SK-N-SH (cell line): Measurements from ENCODE around the gene ANKRD16. TPM values are rescaled to one million over a fixed set of nuclear protein-coding genes. Genes with fewer than 3 reads are reported as not detected.

Source experiments
- CTCF ChIA-PET: fragments of 300-600, 350-600 bp; formaldehyde crosslinking; extraction: SDS; loops from one replicate; lab custom pipeline; 2021; lab: Yijun Ruan, JAX
- POLR2A ChIA-PET: fragments of 350-600 bp; sonication (Branson Sonifier 250); formaldehyde crosslinking; extraction: SDS; loops from one replicate; lab custom pipeline; 2020; ENCODE audit warnings: antibody characterized with exemption, inconsistent platforms; lab: Yijun Ruan, JAX
- DNase-seq: peaks from one replicate; pipeline ENCODE4 v3.0.0; 2012
- H2AFZ ChIP-seq: fragments of 200-600 bp; sonication (generic); 2 replicates; pipeline ENCODE4 v1.8.1; 2016; ENCODE audit warnings: antibody characterized with exemption, mild to moderate bottlenecking, low read depth
- H3F3A ChIP-seq: fragments of 200-600 bp; sonication (generic); replicated peaks from 2 replicates; pipeline ENCODE3; 2016; ENCODE audit warnings: antibody characterized with exemption, mild to moderate bottlenecking; ENCODE audit not compliant: insufficient read depth
- H3K27ac ChIP-seq, 2 experiments: fragments of 200-500 bp in 1 of 2; fragments of 200-600 bp in 1 of 2; sonication (Bioruptor generic) in 1 of 2; sonication (generic), shearing (Covaris generic) in 1 of 2; 2 replicates each; pipeline versions ENCODE4 v1.5.1 to v1.6.1; 2014 to 2016; ENCODE audit warnings: low read depth in 2 of 2, inconsistent platforms in 1 of 2, low read length in 1 of 2, mild to moderate bottlenecking in 1 of 2, mixed read lengths in 1 of 2
- H3K27me3 ChIP-seq: fragments of 200-600 bp; sonication (generic), shearing (Covaris generic); 2 replicates; pipeline ENCODE4 v1.6.1; 2016; ENCODE audit warnings: mixed run types; ENCODE audit not compliant: insufficient read depth
- H3K36me3 ChIP-seq, 2 experiments: fragments of 200-500 bp in 1 of 2; fragments of 200-600 bp in 1 of 2; sonication (Bioruptor generic) in 1 of 2; sonication (generic) in 1 of 2; replicated peaks in 1 of 2; 2 replicates each; pipeline versions ENCODE3 to v1.5.1; 2014 to 2016; ENCODE audit warnings: low read length in 1 of 2, mild to moderate bottlenecking in 1 of 2; ENCODE audit not compliant: insufficient read depth in 2 of 2, control insufficient read depth in 1 of 2
- H3K4me1 ChIP-seq, 2 experiments: fragments of 200-500 bp in 1 of 2; fragments of 200-600 bp in 1 of 2; sonication (Bioruptor generic) in 1 of 2; sonication (generic), shearing (Covaris generic) in 1 of 2; 2 replicates each; pipeline versions ENCODE4 v1.5.1 to v1.6.1; 2014 to 2016; ENCODE audit warnings: low read depth in 1 of 2, low read length in 1 of 2, mixed run types in 1 of 2; ENCODE audit not compliant: insufficient read depth in 2 of 2, control insufficient read depth in 1 of 2
- H3K4me2 ChIP-seq: fragments of 200-600 bp; sonication (generic), shearing (Covaris generic); 2 replicates; pipeline ENCODE4 v1.6.1; 2017; ENCODE audit warnings: mixed run types
- H3K4me3 ChIP-seq, 2 experiments: fragments of 200-500 bp in 1 of 2; fragments of 200-600 bp in 1 of 2; sonication (Bioruptor generic) in 1 of 2; sonication (generic), shearing (Covaris generic) in 1 of 2; 2 replicates each; pipeline versions ENCODE4 v1.5.1 to v1.8.1; 2014 to 2016; ENCODE audit warnings: low read depth in 2 of 2, inconsistent platforms in 1 of 2, low read length in 1 of 2, mild to moderate bottlenecking in 1 of 2, mixed read lengths in 1 of 2, moderate library complexity in 1 of 2
- H3K79me2 ChIP-seq: fragments of 200-600 bp; sonication (generic); 2 replicates; pipeline ENCODE4 v1.8.1; 2017; ENCODE audit warnings: mild to moderate bottlenecking; ENCODE audit not compliant: insufficient read depth
- H3K9ac ChIP-seq: fragments of 200-600 bp; sonication (generic); 2 replicates; pipeline ENCODE4 v1.6.1; 2017; ENCODE audit warnings: mixed run types
- H3K9me2 ChIP-seq: fragments of 200-600 bp; sonication (generic); 2 replicates; pipeline ENCODE4 v1.6.1; 2017; ENCODE audit warnings: mixed run types
- H3K9me3 ChIP-seq: fragments of 200-600 bp; sonication (generic); 2 replicates; pipeline ENCODE4 v1.6.1; 2017; ENCODE audit warnings: mixed run types, mild to moderate bottlenecking, moderate library complexity
- H4K20me1 ChIP-seq: fragments of 200-600 bp; sonication (generic); 2 replicates; pipeline ENCODE4 v1.6.1; 2017; ENCODE audit warnings: mild to moderate bottlenecking, mixed run types; ENCODE audit not compliant: insufficient read depth
- EP300 ChIP-seq, 2 experiments: IDR thresholded peaks; 2 replicates each; pipeline versions ENCODE4 v1.4.0 to v1.6.1; 2012; ENCODE audit warnings: borderline replicate concordance in 1 of 2, low read depth in 1 of 2, low read length in 1 of 2
- GABPA ChIP-seq: IDR thresholded peaks from 2 replicates; pipeline ENCODE4 v1.4.0; 2012; ENCODE audit warnings: low read depth, mild to moderate bottlenecking
- JUND ChIP-seq: IDR thresholded peaks from 2 replicates; pipeline ENCODE4 v1.4.0; 2012
- NRF1 ChIP-seq: IDR thresholded peaks from 2 replicates; pipeline ENCODE4 v1.6.1; 2012; ENCODE audit warnings: low read depth, mild to moderate bottlenecking, low read length
- RAD21 ChIP-seq: IDR thresholded peaks from 2 replicates; pipeline ENCODE4 v1.6.1; 2012; ENCODE audit warnings: mild to moderate bottlenecking, low read length
- RCOR1 ChIP-seq: fragments of 150-350 bp; IDR thresholded peaks from 2 replicates; pipeline ENCODE4 v1.6.1; 2017; ENCODE audit warnings: antibody characterized with exemption, low read length
- RFX5 ChIP-seq: IDR thresholded peaks from 2 replicates; pipeline ENCODE4 v1.6.1; 2012; ENCODE audit warnings: mild to moderate bottlenecking, improper control_type of control experiment, low read length
- SMC3 ChIP-seq: IDR thresholded peaks from 2 replicates; pipeline ENCODE4 v1.6.1; 2012; ENCODE audit warnings: low read depth, low read length, improper control_type of control experiment
- TCF12 ChIP-seq: IDR thresholded peaks from 2 replicates; pipeline ENCODE4 v1.4.0; 2012
- TEAD4 ChIP-seq: IDR thresholded peaks from 2 replicates; pipeline ENCODE4 v1.4.0; 2012; ENCODE audit warnings: mild to moderate bottlenecking, borderline replicate concordance; ENCODE audit not compliant: insufficient read depth
- WGBS: methylation state at CpG from one replicate; pipeline ENCODE4 v1.1.6; 2017; ENCODE audit warnings: low lambda C conversion rate; 5-methylcytosine and 5-hydroxymethylcytosine counted together
- polyA plus RNA-seq, 3 experiments: library from polyadenylated mRNA; depleted of rRNA; stranded (reverse); fragments of >200 nt; gene quantifications; 2 replicates each; pipeline ENCODE4 v1.2.3, GENCODE V29; 2012
- TF ChIP-seq, protein P1 (sequence below): fragments of 200-600 bp; sonication (generic); IDR thresholded peaks from 2 replicates; pipeline ENCODE4 v1.6.1; 2017; ENCODE audit warnings: antibody characterized with exemption, mild to moderate bottlenecking, moderate library complexity
- TF ChIP-seq, protein P2 (sequence below): fragments of 150-350 bp; IDR thresholded peaks from 2 replicates; pipeline ENCODE4 v1.6.1; 2017; ENCODE audit warnings: antibody characterized with exemption, low read length, low read depth, borderline replicate concordance
- TF ChIP-seq, protein P3 (sequence below): IDR thresholded peaks from 2 replicates; pipeline ENCODE4; 2012
- TF ChIP-seq, protein P4 (sequence below): IDR thresholded peaks from 2 replicates; pipeline ENCODE4 v1.4.0; 2012; ENCODE audit warnings: low read depth

ANKRD16 gene
- polyA plus RNA-seq, 1 of the 3 experiments (the other 2 are of a cell fraction) = 9.9 TPM

DNA sequence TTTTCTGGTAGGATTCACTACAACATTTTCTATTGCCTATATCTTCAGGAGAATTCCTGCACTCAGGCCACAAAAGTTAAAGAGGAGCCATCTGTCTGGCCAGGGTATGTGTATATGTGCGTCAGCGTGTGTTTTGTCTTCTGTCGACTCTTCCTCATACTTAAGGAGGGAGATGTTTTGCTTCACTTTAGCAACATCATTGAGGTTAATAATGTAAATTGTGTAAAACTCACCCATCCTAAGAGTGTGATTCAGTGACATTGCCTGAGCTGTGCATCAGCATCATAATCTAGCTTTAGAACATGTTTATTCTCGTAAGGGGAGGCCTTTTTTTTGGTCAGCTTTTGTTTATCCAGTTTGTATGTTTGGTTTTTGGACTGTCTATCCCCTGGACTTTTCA is 24.0 kb upstream of the ANKRD16 start:
- Histone ChIP-seq H3K9ac (no peak overlapping the region), H3K9me3 (no peaks in the 10 kb centered on the region), H2AFZ (no peak overlapping the region), H3K9me2 (no peaks in the 10 kb centered on the region), H3K4me2 (no peak overlapping the region), H3K36me3 (peaks cover 44 to 90% of the 10 kb centered on the region in 2 experiments), H3F3A (no peaks in the 10 kb centered on the region), H3K27me3 (no peaks in the 10 kb centered on the region), H4K20me1 (no peaks in the 10 kb centered on the region), H3K27ac (no peak overlapping the region), H3K4me1 (no peaks in the 10 kb centered on the region), H3K79me2 (no peaks in the 10 kb centered on the region), H3K4me3 (no peak overlapping the region)
- 95% methylated on average over 4 of the region's 4 CpGs for WGBS
- DNase-seq = no peak
- ChIA-PET CTCF (no interaction called here), POLR2A (no interaction called here)
- TF ChIP-seq, protein P1, sequence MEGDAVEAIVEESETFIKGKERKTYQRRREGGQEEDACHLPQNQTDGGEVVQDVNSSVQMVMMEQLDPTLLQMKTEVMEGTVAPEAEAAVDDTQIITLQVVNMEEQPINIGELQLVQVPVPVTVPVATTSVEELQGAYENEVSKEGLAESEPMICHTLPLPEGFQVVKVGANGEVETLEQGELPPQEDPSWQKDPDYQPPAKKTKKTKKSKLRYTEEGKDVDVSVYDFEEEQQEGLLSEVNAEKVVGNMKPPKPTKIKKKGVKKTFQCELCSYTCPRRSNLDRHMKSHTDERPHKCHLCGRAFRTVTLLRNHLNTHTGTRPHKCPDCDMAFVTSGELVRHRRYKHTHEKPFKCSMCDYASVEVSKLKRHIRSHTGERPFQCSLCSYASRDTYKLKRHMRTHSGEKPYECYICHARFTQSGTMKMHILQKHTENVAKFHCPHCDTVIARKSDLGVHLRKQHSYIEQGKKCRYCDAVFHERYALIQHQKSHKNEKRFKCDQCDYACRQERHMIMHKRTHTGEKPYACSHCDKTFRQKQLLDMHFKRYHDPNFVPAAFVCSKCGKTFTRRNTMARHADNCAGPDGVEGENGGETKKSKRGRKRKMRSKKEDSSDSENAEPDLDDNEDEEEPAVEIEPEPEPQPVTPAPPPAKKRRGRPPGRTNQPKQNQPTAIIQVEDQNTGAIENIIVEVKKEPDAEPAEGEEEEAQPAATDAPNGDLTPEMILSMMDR = no peak
- no peak for TF ChIP-seq RFX5
- TF ChIP-seq TEAD4 = no peak
- TF ChIP-seq SMC3 = no peak
- TF ChIP-seq RAD21 = no peak
- TF ChIP-seq NRF1 = no peak
- TF ChIP-seq RCOR1 = no peak

DNA sequence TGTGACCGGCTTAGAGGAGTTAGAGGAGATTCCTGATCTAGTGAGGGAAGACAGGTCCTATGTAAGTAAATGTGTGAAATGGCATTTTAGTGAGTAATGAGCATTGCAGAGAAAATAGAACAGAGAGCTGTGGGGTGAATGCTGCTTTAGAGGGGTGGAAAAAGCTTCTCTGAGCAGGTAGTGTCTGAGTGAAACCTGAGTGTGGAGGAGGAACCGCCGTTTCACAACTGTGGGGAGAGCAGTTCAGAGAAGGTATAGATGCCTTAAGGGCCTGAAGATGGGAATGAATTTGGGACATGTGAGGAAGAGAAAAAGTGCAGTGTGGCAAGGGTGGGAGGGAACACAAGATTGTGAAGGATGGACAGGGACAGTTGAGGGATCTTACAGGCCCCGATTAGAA is 22.0 kb upstream of the ANKRD16 start:
- no peaks in the 10 kb centered on the region for H3K4me1 ChIP-seq
- DNase-seq = no peak
- no peaks in the 10 kb centered on the region for H3K9me3 ChIP-seq
- H3K27me3 ChIP-seq = no peaks in the 10 kb centered on the region
- no peak overlapping the region for H3K4me3 ChIP-seq
- H4K20me1 ChIP-seq = no peaks in the 10 kb centered on the region
- H3K9me2 ChIP-seq = no peaks in the 10 kb centered on the region
- ChIA-PET POLR2A (no interaction called here), CTCF (no interaction called here)
- TF ChIP-seq RFX5 (no peak), GABPA (no peak), TCF12 (no peak), EP300 (IDR thresholded peaks at IDR 0.05; ENCODE audit: borderline replicate concordance in 1 of 2, low read depth in 1 of 2, low read length in 1 of 2) (no peak), JUND (no peak)
- TF ChIP-seq, protein P2, sequence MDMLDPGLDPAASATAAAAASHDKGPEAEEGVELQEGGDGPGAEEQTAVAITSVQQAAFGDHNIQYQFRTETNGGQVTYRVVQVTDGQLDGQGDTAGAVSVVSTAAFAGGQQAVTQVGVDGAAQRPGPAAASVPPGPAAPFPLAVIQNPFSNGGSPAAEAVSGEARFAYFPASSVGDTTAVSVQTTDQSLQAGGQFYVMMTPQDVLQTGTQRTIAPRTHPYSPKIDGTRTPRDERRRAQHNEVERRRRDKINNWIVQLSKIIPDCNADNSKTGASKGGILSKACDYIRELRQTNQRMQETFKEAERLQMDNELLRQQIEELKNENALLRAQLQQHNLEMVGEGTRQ = no peak
- TF ChIP-seq, protein P3, sequence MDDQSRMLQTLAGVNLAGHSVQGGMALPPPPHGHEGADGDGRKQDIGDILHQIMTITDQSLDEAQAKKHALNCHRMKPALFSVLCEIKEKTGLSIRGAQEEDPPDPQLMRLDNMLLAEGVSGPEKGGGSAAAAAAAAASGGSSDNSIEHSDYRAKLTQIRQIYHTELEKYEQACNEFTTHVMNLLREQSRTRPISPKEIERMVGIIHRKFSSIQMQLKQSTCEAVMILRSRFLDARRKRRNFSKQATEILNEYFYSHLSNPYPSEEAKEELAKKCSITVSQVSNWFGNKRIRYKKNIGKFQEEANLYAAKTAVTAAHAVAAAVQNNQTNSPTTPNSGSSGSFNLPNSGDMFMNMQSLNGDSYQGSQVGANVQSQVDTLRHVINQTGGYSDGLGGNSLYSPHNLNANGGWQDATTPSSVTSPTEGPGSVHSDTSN = no peak
- TF ChIP-seq, protein P4, sequence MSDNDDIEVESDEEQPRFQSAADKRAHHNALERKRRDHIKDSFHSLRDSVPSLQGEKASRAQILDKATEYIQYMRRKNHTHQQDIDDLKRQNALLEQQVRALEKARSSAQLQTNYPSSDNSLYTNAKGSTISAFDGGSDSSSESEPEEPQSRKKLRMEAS = no peak
- peaks cover 10% of the 10 kb centered on the region for H3K79me2 ChIP-seq
- peaks cover 50 to 77% of the 10 kb centered on the region in 2 experiments for H3K36me3 ChIP-seq
- no peaks in the 10 kb centered on the region for H3F3A ChIP-seq
- no peak overlapping the region for H2AFZ ChIP-seq
- no peak overlapping the region for H3K9ac ChIP-seq
- no peak overlapping the region for H3K27ac ChIP-seq
- WGBS = 91% methylated on average over 4 of the region's 4 CpGs
- no peak overlapping the region for H3K4me2 ChIP-seq
